HK-2 (cell line): ENCODE measurements around the gene ETNK1.
A peak's percentile ranks its signal among the peaks of the same experiment; 100 is the strongest.

Experiments
- DNase-seq: peaks from one replicate; pipeline ENCODE4 v3.0.0-alpha.2; 2018; ENCODE audit not compliant: unreplicated experiment

The ETNK1 gene

DNA sequence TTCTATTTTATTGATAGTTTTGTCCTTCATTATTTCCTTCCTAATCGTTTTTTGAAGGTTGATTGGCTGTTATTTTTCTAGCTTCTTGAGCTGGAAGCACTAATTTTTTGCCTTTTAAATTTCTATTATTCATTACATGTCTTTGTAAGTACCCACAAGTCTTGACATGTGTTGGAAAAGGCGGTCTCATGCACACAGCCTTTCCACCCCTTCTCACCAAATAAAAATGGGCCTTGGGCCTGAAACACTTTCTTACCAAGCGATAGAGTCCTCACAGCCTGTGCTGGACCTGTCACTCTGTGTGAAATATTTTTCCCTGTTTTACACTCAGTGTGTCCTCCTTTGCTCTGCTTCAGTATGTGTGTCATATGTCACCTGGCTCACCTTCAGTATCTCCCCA lies 9.9 kb downstream of the ETNK1 start:
- DNase-seq, result no peak

GRCh38 chr12:22635812-22636211 lies 10.8 kb downstream of the ETNK1 start:
- no peak for DNase-seq

- DNase-seq, result no peak
Measured at GRCh38 chr12:22640851-22641250, 15.9 kb downstream of the ETNK1 start.

- DNase-seq, result no peak
Measured at GRCh38 chr12:22641353-22642053, 16.5 kb downstream of the ETNK1 start.

DNA sequence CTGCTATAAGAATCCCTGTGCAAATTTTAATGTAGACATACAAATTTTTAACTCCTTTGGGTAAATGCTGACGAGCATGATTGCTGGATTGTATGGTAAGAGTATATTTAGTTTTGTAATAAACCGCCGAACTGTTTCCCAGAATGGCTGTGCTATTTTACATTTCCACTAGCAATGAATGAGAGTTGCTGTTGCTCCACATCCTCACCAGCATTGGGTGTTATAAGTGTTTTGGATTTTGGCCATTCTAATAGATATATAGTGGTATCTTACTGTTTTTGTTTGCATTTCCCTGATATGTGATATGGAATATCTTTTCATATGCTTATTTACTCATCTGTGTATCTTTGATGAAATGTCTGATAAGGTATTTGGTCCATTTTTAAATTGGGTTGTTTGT lies 23.7 kb downstream of the ETNK1 start:
- DNase-seq, result no peak

GRCh38 chr12:22653075-22653474 lies 28.1 kb downstream of the ETNK1 start:
- no peak for DNase-seq

DNA sequence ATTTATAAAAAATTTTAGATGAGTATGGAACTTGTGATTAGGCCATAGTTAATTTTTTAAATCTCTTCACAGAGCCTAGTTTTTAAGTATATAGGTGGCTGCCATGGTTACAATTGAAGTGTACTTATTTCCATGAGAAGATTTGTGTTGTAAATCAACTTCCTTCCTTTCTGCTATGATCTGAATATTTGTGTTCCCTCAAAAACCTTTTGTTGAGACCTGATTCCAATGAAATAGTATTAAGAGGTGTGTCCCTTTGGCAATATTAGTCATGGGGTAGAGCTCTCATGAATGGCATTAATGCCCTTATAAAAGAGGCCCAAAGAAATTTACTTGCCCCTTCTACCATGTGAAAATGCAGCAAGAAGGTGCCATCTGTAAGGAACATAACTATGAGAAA lies 28.8 kb downstream of the ETNK1 start:
- no peak for DNase-seq

GRCh38 chr12:22656376-22656775 lies 31.4 kb downstream of the ETNK1 start:
- no peak for DNase-seq

DNA sequence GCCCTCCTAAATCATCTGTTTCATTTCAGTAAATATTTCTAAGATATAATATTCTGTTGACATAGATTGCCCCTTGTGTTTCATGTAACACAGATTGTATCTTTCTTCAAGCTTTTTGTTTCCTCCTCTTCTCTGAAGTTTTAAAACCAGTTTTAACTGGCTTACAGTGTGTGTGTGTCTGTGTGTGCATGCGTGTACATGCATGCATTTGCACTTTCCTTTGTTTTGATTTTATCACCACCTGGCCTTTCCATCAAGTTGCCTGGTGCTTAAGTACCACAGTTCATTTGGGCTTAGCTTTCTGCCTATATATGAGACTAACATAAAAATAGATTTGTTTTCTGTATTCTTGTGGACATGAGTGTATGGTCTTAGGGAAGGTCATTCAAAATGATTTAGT lies 31.9 kb downstream of the ETNK1 start:
- DNase-seq, result no peak

- no peak for DNase-seq
Measured at GRCh38 chr12:22657538-22657937, 32.6 kb downstream of the ETNK1 start.

GRCh38 chr12:22658214-22658613 lies 33.2 kb downstream of the ETNK1 start:
- DNase-seq, result peak; percentile 27

- DNase-seq, result no peak
Measured at GRCh38 chr12:22662356-22662755, 37.4 kb downstream of the ETNK1 start.

DNA sequence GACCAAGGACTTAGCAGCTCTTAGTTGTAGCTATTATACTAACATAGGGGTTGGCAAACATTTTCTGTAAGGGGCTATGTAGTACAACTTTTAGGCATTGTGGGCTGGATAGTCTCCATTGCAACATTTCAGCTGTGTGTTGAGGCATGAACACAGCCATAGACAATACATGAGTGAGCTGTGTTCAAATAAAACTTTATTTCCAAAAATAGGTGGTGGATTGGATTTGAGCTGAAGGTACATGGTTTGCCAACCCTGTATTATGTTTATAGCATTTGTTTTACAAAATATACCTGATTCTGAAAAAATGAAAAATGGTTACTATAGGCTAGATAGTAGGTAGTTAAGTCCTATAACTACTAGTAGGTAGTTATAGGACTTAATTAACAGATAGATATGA lies 40.5 kb downstream of the ETNK1 start:
- DNase-seq, result no peak

DNA sequence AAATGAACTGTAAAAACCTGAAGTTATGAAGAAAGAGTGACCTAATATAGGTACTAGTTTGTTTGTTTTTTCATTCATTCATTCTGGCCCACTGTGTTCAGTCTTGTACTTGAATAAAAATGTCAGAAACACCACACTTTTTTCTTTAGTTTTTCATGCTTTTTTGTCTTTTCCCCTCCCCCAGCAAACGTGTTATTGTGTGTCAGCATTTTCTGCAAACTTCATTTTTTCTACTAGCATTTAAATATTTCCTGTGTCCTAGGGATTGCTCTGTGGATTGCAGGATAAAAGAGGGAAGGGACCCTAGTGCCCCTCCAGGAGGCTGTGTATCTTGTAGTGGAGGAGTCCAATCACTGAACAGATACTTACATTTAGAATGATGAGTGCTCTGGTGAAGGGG lies 42.2 kb downstream of the ETNK1 start:
- DNase-seq, result no peak

DNA sequence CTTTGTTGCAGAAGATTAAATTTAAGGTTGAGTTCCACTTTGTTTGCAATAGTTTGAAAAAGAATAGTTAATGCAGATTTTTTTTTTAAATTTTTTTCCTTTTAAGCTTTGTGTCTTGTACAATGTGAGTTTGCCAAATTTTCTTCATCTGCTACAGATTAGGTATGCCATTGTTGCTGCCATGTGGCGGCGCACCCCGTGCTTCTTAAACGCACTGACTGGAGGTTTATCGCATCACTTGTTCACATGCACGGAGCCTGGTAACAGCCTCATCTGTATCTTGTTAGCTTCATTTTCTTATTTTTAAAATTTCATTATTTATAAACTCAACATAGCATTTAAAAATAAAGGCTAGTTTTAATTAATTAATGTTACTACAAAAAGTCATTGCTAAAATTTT lies 43.5 kb downstream of the ETNK1 start:
- DNase-seq, result no peak

- no peak for DNase-seq
Measured at GRCh38 chr12:22670762-22671161, 45.8 kb downstream of the ETNK1 start.

GRCh38 chr12:22672951-22673350 lies 48.0 kb downstream of the ETNK1 start:
- no peak for DNase-seq

DNA sequence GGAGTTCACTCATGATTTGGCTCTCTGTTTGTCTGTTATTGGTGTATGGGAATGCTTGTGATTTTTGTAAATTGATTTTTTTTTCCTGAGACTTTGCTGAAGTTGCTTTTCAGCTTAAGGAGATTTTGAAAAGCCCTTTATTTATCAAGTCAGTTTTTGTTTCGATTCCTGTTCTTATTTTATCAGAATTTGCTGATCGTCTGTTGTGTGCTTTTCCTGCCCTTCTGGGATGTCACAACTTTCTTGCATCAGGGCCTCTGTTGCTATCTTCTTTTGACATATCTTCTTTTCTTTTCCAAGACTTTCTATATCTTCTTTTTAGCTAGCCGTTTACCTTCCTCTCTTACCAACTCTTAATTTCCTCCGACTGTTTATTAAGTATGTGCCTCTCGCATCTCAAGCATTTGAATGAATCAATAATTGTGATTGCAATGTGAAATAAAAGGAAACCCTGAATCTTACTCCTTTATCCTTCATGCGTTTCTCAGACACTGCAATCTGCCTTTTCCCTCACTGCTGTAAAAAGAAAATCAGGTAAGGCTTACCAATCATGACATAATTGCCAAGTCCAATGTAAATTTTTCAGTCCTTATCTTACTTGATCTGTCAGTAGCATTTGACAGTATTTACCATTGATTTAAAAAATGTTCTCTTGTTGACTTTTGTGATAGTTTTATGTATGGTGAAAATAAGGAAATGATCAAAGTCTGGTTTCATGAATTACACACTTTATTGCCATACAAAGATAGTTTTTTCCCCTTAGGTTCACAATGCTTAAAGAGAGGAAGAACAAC lies 53.0 kb downstream of the ETNK1 start:
- DNase-seq, result no peak

DNA sequence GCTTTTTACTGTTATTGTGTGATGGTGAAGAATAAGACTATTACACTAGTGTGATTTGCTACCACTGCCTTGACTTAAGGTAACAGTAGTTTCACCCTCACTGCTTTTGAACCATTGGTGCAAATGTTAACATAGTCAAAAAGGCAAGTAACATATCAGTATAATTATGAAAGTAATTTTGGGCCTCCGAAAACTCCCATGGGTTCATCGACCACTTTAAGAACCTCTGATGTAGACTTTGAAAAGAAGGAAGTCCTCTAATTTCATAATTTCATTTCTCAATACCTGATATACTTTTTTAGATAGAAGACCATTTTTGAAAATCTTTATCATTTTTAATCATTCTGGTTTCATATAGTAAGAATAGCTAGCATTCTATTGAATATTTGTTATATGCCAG lies 57.7 kb downstream of the ETNK1 start:
- no peak for DNase-seq

DNA sequence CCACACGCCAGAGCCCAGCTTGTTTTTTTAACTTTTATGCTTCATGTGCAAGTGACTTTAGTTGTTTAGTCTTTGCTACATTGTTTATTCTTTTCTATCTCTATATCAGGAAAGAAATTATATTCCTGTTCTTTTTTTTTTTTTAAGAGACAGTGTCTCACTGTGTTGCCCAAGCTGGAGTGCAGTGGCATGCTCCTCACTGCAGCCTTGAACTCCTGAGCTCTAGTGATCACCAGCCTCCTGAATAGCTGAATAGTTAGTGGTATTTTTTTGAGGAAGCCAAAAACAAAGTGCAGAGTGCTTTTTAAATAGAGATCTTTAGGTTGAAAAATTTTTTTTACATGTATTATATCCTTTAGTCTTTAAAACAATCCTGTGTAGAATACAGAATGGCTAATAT lies 58.2 kb downstream of the ETNK1 start:
- DNase-seq, result no peak

DNA sequence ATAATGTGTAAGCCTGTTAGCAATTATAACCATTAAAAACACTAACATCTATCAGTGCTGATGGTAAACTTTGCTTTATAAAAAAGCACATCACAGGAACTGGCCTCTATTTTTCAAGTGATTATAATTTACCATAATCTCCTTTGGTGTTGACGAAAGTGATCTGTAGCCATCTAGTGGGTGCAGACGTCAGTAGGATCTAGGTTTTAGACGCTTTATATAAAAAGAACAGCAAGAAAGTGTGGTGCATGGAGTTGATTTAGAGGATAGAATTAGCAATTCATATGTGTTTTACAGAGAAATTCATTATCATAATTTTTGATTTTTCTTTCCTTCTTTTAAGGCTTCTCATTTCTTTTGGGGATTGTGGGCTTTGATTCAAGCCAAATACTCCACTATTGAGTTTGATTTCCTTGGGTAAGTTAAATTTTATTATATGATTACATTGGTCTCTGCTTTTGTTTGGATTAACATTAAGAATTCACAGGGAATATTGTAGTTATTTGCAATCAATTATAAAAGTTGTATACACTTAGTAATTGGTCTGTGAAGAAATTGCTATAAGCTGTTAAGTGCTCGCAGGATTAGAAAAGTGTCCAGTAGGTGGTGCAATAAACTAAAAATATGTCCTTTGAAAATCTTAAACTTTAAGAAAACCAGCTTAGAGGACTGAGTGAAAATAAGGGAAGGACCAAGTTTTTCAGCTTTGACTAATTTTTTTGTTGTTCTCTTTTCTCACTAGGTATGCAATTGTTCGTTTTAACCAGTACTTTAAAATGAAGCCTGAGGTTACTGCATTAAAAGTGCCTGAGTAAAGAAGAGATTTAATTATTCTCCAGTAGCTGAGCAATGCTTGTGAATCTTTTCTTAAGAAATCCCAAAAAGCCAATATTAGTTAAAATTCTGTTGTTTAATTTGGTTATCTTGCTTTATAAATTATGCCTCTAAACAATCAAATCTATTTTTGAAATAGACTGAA lies 59.5 kb downstream of the ETNK1 start:
- no peak for DNase-seq

DNA sequence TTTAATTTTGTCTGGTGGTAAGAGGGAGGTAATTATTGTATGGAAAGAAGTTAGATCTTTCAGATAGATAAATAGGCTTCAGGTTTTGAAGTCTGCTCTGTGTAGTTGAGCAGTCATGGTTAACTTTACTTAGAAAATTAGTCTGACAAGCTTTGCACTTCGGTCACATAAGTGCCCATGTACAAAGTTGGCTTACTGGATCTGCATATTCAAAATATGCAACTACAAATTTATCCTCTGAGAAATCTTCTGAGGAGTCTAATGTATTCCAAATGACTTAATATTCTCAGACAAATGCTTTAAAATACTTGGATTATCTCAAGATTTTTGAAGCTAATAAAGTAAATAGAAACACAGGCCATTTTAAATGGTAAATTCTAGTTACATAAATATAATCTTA lies 61.2 kb downstream of the ETNK1 start:
- no peak for DNase-seq
